Endometrial microvascular endothelial cells (primary cell): ENCODE data around the gene GLRX2. TPM values are rescaled to one million over a fixed set of nuclear protein-coding genes. Genes with fewer than 3 reads are reported as not detected.
"Not testable (repeated sequence)": the region's sequence is repeated elsewhere in the genome, so short reads cannot be mapped to it uniquely, and the experiment has no call there.

ENCODE experiments used
- in situ Hi-C: cut with HindIII; loops from 2 replicates; pipeline ENCODE4 v1.10.0; 2017; ENCODE audit warnings: low sequenced_read_pairs, low pct_unique_long_range_greater_than_20kb; ENCODE audit errors: inconsistent ontology term
- total RNA-seq: library from RNA; depleted of rRNA; stranded (reverse); fragments of >200 nt; gene quantifications from one replicate; pipeline ENCODE4 v1.2.3, GENCODE V29; 2015; ENCODE audit errors: inconsistent ontology term

GLRX2 gene
- total RNA-seq, 1 donor from 2014 or later = 18.1 TPM

DNA sequence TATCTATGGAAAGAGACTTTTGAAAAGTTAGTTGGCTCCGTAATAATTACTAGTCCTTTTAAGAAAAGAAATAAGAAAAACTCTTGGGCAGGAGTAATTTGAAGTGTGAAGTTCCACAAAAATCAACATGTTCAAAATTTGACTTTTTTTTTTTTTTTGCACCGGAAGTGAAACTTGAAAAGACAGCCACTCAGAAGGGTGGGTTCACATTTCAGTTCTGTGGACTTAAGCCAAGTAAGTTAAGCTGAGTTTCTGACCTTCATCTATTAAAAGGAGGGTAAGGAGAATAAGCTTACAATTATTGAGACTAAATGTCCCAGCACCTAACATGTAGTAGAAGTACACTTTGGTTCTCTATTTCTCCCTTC lies 34.8 kb downstream of the GLRX2 start:
- in situ Hi-C loops = no loop called here

DNA sequence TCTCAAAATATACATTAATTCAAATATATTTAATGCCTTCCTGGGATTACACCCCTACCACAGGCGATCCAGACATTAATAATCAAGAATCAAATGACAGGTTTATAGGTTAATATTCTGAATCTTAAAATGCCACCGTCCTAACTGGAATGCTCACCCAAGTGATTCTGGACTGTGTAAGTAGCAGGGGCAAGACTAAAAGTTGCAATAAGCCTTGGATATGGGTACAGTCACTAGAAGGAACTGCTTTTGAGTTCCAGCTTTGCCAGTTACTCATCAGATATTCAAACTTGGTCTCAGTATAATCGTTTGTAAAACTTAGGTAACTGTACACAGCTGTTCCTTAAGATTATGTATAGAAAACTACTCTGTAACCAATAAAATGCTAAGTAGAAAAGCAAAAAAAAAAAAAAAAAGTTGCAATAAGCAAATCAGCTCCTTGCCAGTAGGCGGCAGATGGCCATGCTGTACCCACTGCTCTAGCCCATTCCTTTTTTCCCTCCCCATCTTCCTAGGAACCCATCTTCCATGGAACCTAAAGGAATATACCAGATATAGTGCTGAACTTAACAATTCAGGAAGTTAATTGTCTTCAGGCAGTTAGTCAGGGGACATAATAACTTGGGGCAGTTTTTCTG lies 35.3 kb downstream of the GLRX2 start:
- in situ Hi-C loops = no loop called here

- in situ Hi-C loops = no loop called here
Observed at GRCh38 chr1:193068013-193068412, 37.2 kb downstream of the GLRX2 start.

DNA sequence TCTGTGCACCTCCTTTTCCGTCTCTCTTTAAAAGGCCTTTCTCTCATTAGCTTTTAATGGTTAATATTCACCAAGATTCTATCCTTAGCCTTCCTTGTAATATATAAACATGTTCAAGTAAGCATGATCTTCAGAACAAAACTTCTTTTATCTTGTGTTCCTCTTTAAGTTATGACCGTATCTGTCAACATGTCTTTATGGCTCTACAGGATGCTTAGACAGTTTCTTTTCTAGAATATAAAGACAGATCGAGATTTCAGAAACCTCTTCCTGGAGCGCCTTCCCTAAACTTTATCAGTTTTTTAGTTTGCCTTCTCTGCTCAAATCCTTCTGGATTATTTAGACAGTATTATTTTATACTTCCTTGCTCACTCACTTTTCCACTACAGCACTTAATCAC lies 38.6 kb downstream of the GLRX2 start:
- in situ Hi-C loops = no loop called here

- in situ Hi-C loops = no loop called here
Observed at GRCh38 chr1:193065954-193066353, 39.3 kb downstream of the GLRX2 start.

DNA sequence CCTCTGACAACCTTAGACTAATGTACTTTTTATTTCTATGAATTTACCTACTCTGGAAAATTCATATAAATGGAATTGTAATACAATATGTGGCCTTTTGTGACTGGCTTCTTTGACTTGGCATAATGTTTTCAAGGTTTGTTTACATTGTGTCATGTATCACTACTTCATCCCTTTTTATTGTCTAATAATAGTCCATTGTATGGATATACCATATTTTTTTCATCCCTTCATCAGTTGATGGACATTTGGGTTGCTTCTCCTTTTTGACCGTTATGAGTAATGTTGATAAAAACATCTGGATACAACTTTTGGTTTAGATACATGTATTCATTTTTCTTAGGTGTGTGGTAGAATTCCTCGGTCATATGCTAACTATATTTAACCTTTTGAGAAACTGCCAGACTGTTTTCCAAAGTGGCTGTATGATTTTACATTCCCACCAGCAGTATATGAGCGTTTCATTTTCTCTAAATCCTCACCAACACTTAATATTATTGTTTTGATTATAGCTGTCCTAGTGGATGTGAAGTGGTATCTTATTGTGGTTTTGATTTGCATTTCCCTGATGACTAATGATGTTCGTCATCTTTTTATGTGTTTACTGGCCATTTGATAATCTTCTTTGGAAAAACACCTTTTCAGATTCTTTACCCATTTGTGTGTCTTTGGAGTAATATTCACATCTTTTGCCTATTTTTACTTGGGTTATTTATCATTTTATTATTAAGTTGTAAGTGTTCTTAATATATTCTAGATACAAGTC lies 42.3 kb downstream of the GLRX2 start:
- in situ Hi-C loops = no loop called here

- in situ Hi-C loops = no loop called here
Observed at GRCh38 chr1:193060938-193061337, 44.3 kb downstream of the GLRX2 start.

DNA sequence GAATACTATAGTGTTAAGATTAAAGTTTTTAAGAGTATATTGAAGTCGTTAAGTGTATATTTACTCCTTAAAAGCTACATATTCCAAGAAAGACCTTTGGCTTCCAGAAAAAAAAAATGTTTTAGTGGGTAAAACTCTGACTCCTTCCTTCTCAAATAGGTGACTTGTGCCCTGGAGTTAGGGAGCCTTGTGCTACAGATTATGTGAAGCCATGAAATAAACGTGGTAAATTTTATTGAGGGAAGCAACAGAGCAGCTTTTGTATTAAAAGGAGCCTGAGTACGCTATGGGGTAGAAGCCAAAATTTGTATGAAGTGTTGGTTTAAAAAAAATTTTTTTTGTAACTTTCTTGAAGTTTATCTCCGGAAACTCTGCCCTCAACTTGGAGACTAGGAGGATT lies 44.8 kb downstream of the GLRX2 start:
- in situ Hi-C loops = no loop called here

DNA sequence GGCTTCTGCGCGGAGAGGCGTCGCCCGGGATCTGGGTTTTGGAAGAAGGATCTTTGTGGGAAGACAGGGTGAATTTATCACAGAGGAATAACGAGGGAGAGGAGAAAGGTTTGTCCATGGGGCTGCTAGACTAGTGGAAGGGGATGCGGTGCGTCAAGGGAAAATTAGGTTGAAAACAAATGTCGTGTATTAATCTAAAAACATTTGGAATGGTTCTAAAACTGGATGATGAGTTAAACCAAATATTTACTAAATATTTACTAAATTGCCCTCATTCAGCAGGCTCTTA lies 45.2 kb downstream of the GLRX2 start:
- in situ Hi-C loops = no loop called here

- in situ Hi-C loops = no loop called here
Observed at GRCh38 chr1:193059282-193060114, 45.7 kb downstream of the GLRX2 start, which contains the start of the genes RO60 and UCHL5. Gene RO60, plus strand, starts transcription at chr1:193059612. Its CDS starts 9,443 bp downstream, at chr1:193069055. Gene UCHL5, minus strand, starts transcription at chr1:193059360. Its CDS starts 100 bp downstream, at chr1:193059260.

- in situ Hi-C loops = no loop called here
Observed at GRCh38 chr1:193058529-193059281, 46.5 kb downstream of the GLRX2 start.

GRCh38 chr1:193054169-193054675 lies 51.0 kb downstream of the GLRX2 start:
- in situ Hi-C loops = no loop called here

- in situ Hi-C loops = not testable (repeated sequence)
Observed at GRCh38 chr1:193048913-193049312, 56.3 kb downstream of the GLRX2 start.

Other genes starting within 250 kb of the GLRX2 start
- gene UCHL5, start 46.1 kb downstream of the GLRX2 start, total RNA-seq = 43.8 TPM
- 64.1 TPM for gene RO60, start 45.8 kb downstream of the GLRX2 start, total RNA-seq
- 17.2 TPM for gene CDC73, start 16.6 kb upstream of the GLRX2 start, total RNA-seq
- gene B3GALT2, start 81.2 kb upstream of the GLRX2 start, total RNA-seq = 0.09 TPM